Measurements from ENCODE around the gene APBB2. TPM values are rescaled to one million over a fixed set of nuclear protein-coding genes. Genes with fewer than 3 reads are reported as not detected.
A peak's percentile ranks its signal among the peaks of the same experiment; 100 is the strongest.

Gene APBB2
- total RNA-seq, 2 donors from 2014 or later = 34.8 to 42.8 TPM

DNA sequence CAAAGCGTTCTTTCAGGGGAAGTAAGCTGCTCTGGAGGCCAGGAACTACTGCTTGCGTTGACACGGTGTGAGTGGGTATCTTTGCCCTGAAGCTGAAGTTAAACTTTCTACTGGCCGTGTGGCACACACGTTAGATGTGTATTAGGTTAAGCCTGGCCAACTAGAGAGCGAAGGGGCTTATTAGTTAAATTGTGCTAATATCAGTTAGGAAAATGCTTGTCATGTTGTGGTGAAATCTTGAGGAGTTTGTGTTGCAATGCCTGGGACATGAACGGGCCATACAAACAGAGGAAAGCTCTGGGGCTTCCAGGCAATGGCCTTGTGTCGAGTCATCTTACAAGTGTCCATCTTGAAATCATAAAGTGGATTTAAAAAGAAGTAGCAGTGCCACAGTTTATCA, 402.0 kb downstream of the APBB2 start:
- DNase-seq = peak in 1 of 4 donors; percentile 30
- peaks cover 0 to 3% of the 10 kb centered on the region in 2 donors for H3K36me3 ChIP-seq (replicated peaks in 1 of 2; ENCODE audit: insufficient read depth in 1 of 2, low read depth in 2 of 2)
- H3K27me3 ChIP-seq = no peaks in the 10 kb centered on the region
- no peak for TF ChIP-seq POLR2A (IDR thresholded peaks at IDR 0.05)
- no peak for TF ChIP-seq CTCF (IDR thresholded peaks at IDR 0.05)
- intact Hi-C loops (cut with DNase I) = no loop called here
- no peaks in the 10 kb centered on the region for H3K9me3 ChIP-seq
- H3K4me1 ChIP-seq = no peaks in the 10 kb centered on the region
- H3K4me3 ChIP-seq = no peak overlapping the region
- 71 to 94% methylated on average over 8 of the region's 8 CpGs for WGBS, 2 donors
- ATAC-seq = no peak
- H3K27ac ChIP-seq = peak overlapping the region in 1 of 4 donors; percentile 63

DNA sequence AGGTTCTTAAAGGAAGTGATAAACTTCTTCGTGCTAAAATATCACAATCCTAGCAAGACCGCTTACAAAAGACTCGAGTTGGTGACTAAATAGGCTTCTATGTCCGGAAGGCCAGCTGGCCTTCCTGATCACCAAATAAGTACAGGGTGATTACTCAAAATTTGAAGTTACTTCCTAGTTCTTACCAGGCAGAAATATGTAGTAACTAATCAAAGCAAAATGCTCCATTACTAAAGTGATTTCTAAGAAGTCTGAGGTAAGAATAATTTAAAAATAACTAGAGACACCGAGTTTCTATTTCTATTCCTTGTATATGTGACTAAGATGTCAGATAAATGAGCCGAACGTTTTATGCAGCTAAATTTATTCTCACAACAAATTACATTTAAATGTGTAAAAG, 402.4 kb downstream of the APBB2 start:
- DNase-seq (peak in 1 of 4 donors; percentile 27), ATAC-seq (no peak)
- no peaks in the 10 kb centered on the region for H3K9me3 ChIP-seq
- TF ChIP-seq CTCF (IDR thresholded peaks at IDR 0.05) (no peak), POLR2A (IDR thresholded peaks at IDR 0.05) (no peak)
- peaks cover 0 to 3% of the 10 kb centered on the region in 2 donors for H3K36me3 ChIP-seq (replicated peaks in 1 of 2; ENCODE audit: insufficient read depth in 1 of 2, low read depth in 2 of 2)
- H3K4me1 ChIP-seq = no peaks in the 10 kb centered on the region
- 54 to 72% methylated on average over 7 of the region's 7 CpGs for WGBS, 2 donors
- no peak overlapping the region for H3K4me3 ChIP-seq
- peak overlapping the region in 1 of 4 donors; percentile 63 for H3K27ac ChIP-seq
- intact Hi-C loops (cut with DNase I) = no loop called here
- no peaks in the 10 kb centered on the region for H3K27me3 ChIP-seq

DNA sequence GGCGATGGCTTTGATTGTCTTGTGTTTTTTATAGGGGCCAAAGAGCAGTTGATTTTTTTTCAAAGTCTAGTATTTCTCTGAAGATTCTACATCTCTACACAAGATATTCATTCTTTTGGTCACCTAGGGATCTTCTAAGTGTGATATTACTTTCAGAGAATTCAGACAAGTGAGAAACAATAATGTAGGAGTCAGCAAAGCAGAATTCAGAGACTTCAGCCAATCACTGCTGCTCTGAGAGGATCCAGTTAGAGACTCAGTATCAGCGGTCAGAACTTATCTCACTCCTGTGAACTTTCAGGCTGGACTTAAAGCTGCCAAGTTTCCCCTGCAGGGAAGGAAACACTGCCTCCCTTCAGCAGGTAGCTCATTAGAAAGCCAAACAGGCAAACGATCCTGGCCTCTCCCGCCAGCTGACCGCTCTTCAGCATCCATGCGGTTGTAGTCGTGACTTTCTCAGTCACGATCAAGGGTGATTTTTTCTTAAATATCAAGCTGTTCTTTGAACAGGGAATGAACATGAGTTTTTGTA, 405.4 kb downstream of the APBB2 start:
- H3K27ac ChIP-seq = no peak overlapping the region
- H3K27me3 ChIP-seq = no peaks in the 10 kb centered on the region
- intact Hi-C loops (cut with DNase I) = no loop called here
- no peak for ATAC-seq
- DNase-seq = no peak
- no peaks in the 10 kb centered on the region for H3K4me1 ChIP-seq
- WGBS, 2 donors = 77 to 87% methylated on average over 8 of the region's 8 CpGs
- H3K36me3 ChIP-seq (replicated peaks in 1 of 2; ENCODE audit: insufficient read depth in 1 of 2, low read depth in 2 of 2) = no peaks in the 10 kb centered on the region
- no peak for TF ChIP-seq CTCF (IDR thresholded peaks at IDR 0.05)
- H3K9me3 ChIP-seq = no peaks in the 10 kb centered on the region
- no peak overlapping the region for H3K4me3 ChIP-seq

DNA sequence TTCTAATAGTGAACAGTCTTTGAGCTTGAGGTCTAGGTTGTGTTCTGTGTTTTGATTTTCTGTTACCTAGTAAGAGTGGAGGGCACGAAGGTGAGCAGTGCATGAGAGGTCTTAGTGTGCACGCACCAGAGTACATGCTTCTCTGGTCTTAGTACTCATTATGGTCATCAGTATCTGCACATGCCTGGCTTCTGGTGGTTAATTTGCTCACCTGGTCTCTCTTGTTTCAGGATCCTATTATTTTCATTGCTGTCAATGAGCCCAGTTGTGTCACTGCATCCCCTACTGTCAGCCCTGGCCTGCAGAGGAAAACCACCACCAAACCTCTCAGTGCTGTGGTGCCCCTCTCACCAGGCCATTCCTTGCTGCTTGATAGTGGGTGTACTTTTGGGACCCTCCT, 409.7 kb downstream of the APBB2 start:
- DNase-seq (no peak), ATAC-seq (no peak)
- Histone ChIP-seq H3K4me3 (no peak overlapping the region), H3K27me3 (no peaks in the 10 kb centered on the region), H3K9me3 (no peaks in the 10 kb centered on the region), H3K27ac (no peak overlapping the region), H3K4me1 (no peaks in the 10 kb centered on the region), H3K36me3 (replicated peaks in 1 of 2; ENCODE audit: insufficient read depth in 1 of 2, low read depth in 2 of 2) (no peaks in the 10 kb centered on the region)
- WGBS, 2 donors = 95 to 96% methylated on average over 2 of the region's 2 CpGs
- TF ChIP-seq CTCF (IDR thresholded peaks at IDR 0.05) (no peak), POLR2A (IDR thresholded peaks at IDR 0.05) (no peak)
- intact Hi-C loops (cut with DNase I) = no loop called here

DNA sequence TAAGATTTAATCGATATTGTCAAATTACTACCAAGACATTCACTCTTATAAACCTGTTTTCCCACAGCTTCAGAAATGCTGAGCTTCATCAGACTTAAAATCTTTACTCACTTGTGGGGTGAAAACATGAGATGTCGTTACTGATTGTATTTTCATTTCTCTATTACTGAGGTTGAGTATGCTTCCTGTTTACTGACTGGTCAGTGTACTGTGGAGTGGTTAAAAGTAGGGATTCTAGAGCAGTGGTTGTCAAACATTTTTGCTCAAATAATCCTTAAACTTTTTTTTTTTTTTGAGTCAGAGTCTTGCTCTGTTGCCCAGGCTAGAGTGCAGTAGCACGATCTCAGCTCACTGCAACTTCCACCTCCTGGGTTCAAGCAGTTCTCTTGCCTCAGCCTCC, 414.3 kb downstream of the APBB2 start:
- Histone ChIP-seq H3K4me1 (no peaks in the 10 kb centered on the region), H3K36me3 (replicated peaks in 1 of 2; ENCODE audit: insufficient read depth in 1 of 2, low read depth in 2 of 2) (no peaks in the 10 kb centered on the region), H3K4me3 (no peak overlapping the region), H3K9me3 (no peaks in the 10 kb centered on the region), H3K27ac (no peak overlapping the region), H3K27me3 (no peaks in the 10 kb centered on the region)
- no peak for DNase-seq
- intact Hi-C loops (cut with DNase I) = no loop called here
- no peak for ATAC-seq
- 84 to 92% methylated on average over 3 of the region's 3 CpGs for WGBS, 2 donors
- TF ChIP-seq POLR2A (IDR thresholded peaks at IDR 0.05) (no peak), CTCF (IDR thresholded peaks at IDR 0.05) (no peak)
